ENCODE results near the gene ELOVL5.

DNA sequence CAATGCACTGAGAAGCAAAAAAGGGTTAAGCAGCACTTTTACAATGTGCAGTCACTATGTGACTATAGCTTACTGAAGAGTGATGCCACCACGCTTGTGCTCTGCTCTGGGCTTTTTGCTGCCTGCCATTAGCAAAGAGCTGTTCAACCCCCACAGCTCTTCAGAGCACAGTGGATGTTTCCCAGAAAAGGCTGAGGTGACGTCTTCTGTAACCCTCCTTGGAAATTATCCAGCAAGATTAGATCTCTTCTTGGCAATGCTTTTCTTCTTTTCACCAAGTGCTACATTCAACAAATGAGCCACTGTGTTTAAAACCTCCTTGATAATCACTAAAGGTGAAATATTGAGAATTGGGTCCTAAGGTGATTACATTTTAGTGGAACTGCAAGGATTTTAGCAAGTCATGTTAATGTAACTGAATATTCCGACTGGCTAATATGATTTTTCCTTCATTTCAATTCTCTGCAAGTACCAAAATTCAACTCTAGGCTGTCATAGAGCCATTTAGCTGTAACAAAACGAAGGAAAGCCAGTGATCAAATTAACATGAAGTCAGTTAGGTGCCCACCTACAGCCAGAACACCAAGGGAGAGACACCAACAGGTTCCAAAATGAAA is 34.9 kb downstream of the ELOVL5 start:
- TF ChIP-seq EZH2phosphoT487 (IDR thresholded peaks at IDR 0.05; ENCODE audit: borderline replicate concordance, low read depth), result no peak
- TF ChIP-seq, protein P1, sequence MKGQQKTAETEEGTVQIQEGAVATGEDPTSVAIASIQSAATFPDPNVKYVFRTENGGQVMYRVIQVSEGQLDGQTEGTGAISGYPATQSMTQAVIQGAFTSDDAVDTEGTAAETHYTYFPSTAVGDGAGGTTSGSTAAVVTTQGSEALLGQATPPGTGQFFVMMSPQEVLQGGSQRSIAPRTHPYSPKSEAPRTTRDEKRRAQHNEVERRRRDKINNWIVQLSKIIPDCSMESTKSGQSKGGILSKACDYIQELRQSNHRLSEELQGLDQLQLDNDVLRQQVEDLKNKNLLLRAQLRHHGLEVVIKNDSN (IDR thresholded peaks at IDR 0.05; ENCODE audit: borderline replicate concordance, low read depth), result no peak

Measured in SK-N-SH (cell line).